OCI-LY1 (cell line): ENCODE results near the gene SERPINA1.

Experiments used
- H2AFZ ChIP-seq: fragments of 200-600 bp; sonication (generic), shearing (Covaris generic); 2 replicates; pipeline ENCODE4 v1.6.0; 2014; ENCODE audit warnings: antibody characterized with exemption, mild to moderate bottlenecking, low read length
- H3F3A ChIP-seq: fragments of 200-600 bp; sonication (generic), shearing (Covaris generic); 2 replicates; pipeline ENCODE4 v1.6.0; 2014; ENCODE audit warnings: mild to moderate bottlenecking, antibody characterized with exemption, low read length, moderate library complexity; ENCODE audit not compliant: insufficient read depth
- H3K27ac ChIP-seq: fragments of 200-600 bp; sonication (generic); 2 replicates; pipeline ENCODE4 v1.5.1; 2014; ENCODE audit warnings: low read length, mixed run types, mild to moderate bottlenecking, low read depth; ENCODE audit not compliant: poor library complexity, severe bottlenecking
- H3K27me3 ChIP-seq: fragments of 200-600 bp; sonication (generic); 2 replicates; pipeline ENCODE4 v1.6.0; 2014; ENCODE audit warnings: antibody characterized with exemption, mild to moderate bottlenecking, low read length, moderate library complexity; ENCODE audit not compliant: insufficient read depth
- H3K36me3 ChIP-seq: fragments of 200-600 bp; sonication (generic); 2 replicates; pipeline ENCODE4 v1.6.1; 2014; ENCODE audit warnings: mild to moderate bottlenecking, antibody characterized with exemption, low read length, moderate library complexity, mixed read lengths; ENCODE audit not compliant: insufficient read depth
- H3K4me1 ChIP-seq: fragments of 200-600 bp; sonication (generic); 2 replicates; pipeline ENCODE4 v1.5.1; 2014; ENCODE audit warnings: mild to moderate bottlenecking, low read length, moderate library complexity; ENCODE audit not compliant: insufficient read depth, severe bottlenecking
- H3K4me2 ChIP-seq: fragments of 200-600 bp; sonication (generic), shearing (Covaris generic); 2 replicates; pipeline ENCODE4 v1.6.1; 2014; ENCODE audit warnings: low read length
- H3K4me3 ChIP-seq: fragments of 200-600 bp; sonication (generic); 2 replicates; pipeline ENCODE4 v1.5.1; 2014; ENCODE audit warnings: low read length, low read depth, mild to moderate bottlenecking, mixed read lengths; ENCODE audit not compliant: poor library complexity, severe bottlenecking
- H3K79me2 ChIP-seq: fragments of 200-600 bp; shearing (Covaris generic); 2 replicates; pipeline ENCODE4 v1.6.1; 2016; ENCODE audit warnings: mixed run types, low read length, mixed read lengths; ENCODE audit not compliant: insufficient read depth
- H3K9ac ChIP-seq: fragments of 200-600 bp; sonication (generic), shearing (Covaris generic); 2 replicates; pipeline ENCODE4 v1.6.1; 2014; ENCODE audit warnings: mild to moderate bottlenecking, low read length, mixed read lengths
- H3K9me2 ChIP-seq: fragments of 200-600 bp; sonication (generic), shearing (Covaris generic); 2 replicates; pipeline ENCODE4 v1.6.1; 2014; ENCODE audit warnings: low read depth, mild to moderate bottlenecking, low read length, mixed read lengths
- H3K9me3 ChIP-seq: fragments of 200-600 bp; shearing (Covaris generic); 2 replicates; pipeline ENCODE4 v1.6.1; 2014; ENCODE audit warnings: low read length, mixed read lengths
- H4K20me1 ChIP-seq: fragments of 200-600 bp; sonication (generic), shearing (Covaris generic); 2 replicates; pipeline ENCODE4 v1.6.0; 2016; ENCODE audit warnings: mild to moderate bottlenecking, low read length; ENCODE audit not compliant: insufficient read depth
- EZH2 ChIP-seq: fragments of 200-600 bp; sonication (generic), shearing (Covaris generic); IDR thresholded peaks from 2 replicates; pipeline ENCODE4 v1.8.0; 2017; ENCODE audit warnings: borderline replicate concordance, mixed run types, mild to moderate bottlenecking, antibody characterized with exemption, low read length, moderate library complexity, mixed read lengths
- TF ChIP-seq, protein P1 (sequence below): fragments of 200-600 bp; sonication (generic), shearing (Covaris generic); IDR thresholded peaks from 2 replicates; pipeline ENCODE4 v1.5.1; 2017; ENCODE audit warnings: mild to moderate bottlenecking, antibody characterized with exemption, low read length, moderate library complexity, mixed read lengths

The SERPINA1 gene

DNA sequence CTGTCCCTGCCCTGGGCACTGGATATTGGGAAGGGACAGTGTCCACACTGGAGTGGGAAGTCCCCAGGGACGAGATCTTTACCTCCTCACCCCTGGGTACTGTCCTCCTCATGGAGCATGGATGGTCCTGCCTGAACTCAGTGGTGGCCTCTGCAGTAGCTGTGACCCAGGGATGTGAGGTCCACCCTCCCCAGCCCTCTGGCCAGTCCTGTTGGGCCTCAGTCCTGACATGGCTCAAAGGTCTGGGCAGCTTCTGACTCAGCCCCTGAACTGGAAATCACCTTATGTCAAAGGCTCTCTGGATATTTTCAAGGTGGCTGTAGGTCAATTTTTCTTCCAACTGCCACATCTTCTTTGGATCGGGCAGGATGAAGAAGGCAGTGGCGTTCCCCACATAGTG lies 24.4 kb downstream of the SERPINA1 start:
- Histone ChIP-seq H3K27me3 (no peaks in the 10 kb centered on the region), H3K9ac (no peak overlapping the region), H3K27ac (no peak overlapping the region), H3K9me3 (no peaks in the 10 kb centered on the region), H3K4me3 (no peak overlapping the region), H3K4me2 (no peak overlapping the region), H3K9me2 (no peaks in the 10 kb centered on the region), H3F3A (no peaks in the 10 kb centered on the region), H3K79me2 (no peaks in the 10 kb centered on the region), H2AFZ (no peak overlapping the region), H3K4me1 (no peaks in the 10 kb centered on the region), H4K20me1 (no peaks in the 10 kb centered on the region), H3K36me3 (no peaks in the 10 kb centered on the region)
- TF ChIP-seq, protein P1, sequence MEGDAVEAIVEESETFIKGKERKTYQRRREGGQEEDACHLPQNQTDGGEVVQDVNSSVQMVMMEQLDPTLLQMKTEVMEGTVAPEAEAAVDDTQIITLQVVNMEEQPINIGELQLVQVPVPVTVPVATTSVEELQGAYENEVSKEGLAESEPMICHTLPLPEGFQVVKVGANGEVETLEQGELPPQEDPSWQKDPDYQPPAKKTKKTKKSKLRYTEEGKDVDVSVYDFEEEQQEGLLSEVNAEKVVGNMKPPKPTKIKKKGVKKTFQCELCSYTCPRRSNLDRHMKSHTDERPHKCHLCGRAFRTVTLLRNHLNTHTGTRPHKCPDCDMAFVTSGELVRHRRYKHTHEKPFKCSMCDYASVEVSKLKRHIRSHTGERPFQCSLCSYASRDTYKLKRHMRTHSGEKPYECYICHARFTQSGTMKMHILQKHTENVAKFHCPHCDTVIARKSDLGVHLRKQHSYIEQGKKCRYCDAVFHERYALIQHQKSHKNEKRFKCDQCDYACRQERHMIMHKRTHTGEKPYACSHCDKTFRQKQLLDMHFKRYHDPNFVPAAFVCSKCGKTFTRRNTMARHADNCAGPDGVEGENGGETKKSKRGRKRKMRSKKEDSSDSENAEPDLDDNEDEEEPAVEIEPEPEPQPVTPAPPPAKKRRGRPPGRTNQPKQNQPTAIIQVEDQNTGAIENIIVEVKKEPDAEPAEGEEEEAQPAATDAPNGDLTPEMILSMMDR = no peak
- TF ChIP-seq EZH2 = no peak

DNA sequence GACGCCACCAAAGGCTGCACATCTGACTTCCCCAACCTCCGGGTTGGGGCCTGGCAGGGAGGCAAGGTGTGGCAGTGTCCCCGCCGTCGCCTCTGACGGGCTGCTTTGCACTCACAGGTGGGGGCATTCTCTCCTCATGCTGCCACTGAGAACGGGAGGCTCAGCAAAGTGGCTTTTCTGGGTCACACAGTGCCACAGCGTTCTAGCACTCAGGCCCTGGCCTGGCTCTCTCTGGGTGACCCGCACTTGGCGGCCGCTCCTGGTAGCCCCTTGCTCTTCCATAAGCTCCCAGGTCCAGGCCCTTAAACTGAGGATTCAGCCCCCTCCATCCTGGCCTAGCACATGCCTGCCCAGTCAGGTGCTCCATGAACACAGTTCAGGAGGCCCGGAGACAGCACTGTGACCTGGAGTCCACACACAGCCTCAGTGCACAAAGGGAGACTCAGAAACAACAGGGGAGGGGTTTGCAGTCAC lies 25.2 kb downstream of the SERPINA1 start:
- Histone ChIP-seq H3K9me3 (no peaks in the 10 kb centered on the region), H3K9me2 (no peaks in the 10 kb centered on the region), H4K20me1 (no peaks in the 10 kb centered on the region), H3K36me3 (no peaks in the 10 kb centered on the region), H3K27ac (no peak overlapping the region), H3K27me3 (no peaks in the 10 kb centered on the region), H2AFZ (no peak overlapping the region), H3K79me2 (no peaks in the 10 kb centered on the region), H3K9ac (no peak overlapping the region), H3K4me3 (no peak overlapping the region), H3F3A (no peaks in the 10 kb centered on the region), H3K4me1 (no peaks in the 10 kb centered on the region), H3K4me2 (no peak overlapping the region)
- TF ChIP-seq, protein P1 = no peak
- no peak for TF ChIP-seq EZH2

DNA sequence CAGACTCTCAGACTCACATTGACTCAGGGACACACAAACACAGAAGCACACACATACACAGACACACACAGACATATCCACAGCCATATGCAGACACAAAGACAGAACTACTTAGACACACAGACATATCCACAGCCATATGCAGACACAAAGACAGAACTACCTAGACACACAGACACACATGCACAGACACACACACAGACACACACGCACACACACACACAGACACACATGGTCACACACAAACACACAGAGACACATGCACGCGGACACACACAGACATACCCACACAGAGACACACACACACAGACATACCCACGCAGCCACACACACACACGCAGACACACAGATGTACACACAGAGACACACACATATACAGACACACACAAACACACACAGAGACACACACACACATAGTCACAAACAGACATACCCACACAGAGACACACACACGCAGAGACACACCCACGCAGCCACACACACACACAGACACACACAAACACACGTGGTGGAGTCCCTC lies 25.7 kb downstream of the SERPINA1 start:
- TF ChIP-seq, protein P1 = no peak
- TF ChIP-seq EZH2 = no peak

More for the DNA sequence above, 25.7 kb downstream of the SERPINA1 start:
- no peaks in the 10 kb centered on the region for H4K20me1 ChIP-seq
- H3K4me1 ChIP-seq = no peaks in the 10 kb centered on the region
- H3K27me3 ChIP-seq = no peaks in the 10 kb centered on the region
- no peaks in the 10 kb centered on the region for H3K9me2 ChIP-seq
- no peak overlapping the region for H3K27ac ChIP-seq
- no peaks in the 10 kb centered on the region for H3F3A ChIP-seq
- no peak overlapping the region for H3K9ac ChIP-seq
- no peak overlapping the region for H3K4me2 ChIP-seq
- no peak overlapping the region for H3K4me3 ChIP-seq
- H2AFZ ChIP-seq = no peak overlapping the region
- H3K36me3 ChIP-seq = no peaks in the 10 kb centered on the region
- no peaks in the 10 kb centered on the region for H3K79me2 ChIP-seq
- no peaks in the 10 kb centered on the region for H3K9me3 ChIP-seq
